Mucosa of descending colon (tissue), 3 donors: ENCODE measurements around the gene DIMT1. TPM values are rescaled to one million over a fixed set of nuclear protein-coding genes. Genes with fewer than 3 reads are reported as not detected.

Experiments
- total RNA-seq, 3 donors: library from RNA; stranded (reverse); fragmentation: NEBNext Ultra II Directional in 2 of 3; extraction: Animal tissue kit (Norgen Biotek cat#: 25700) in 2 of 3; gene quantifications; one replicate each; pipeline versions ENCODE4 v1.2.1 to v1.2.4, GENCODE V29; 2021 to 2023
- donor health status: DM: no; HTN: no; CAD: no; lungs with moderate emphysema.
- donor health status: DM: no; HTN: no; CAD: no.
- donor health status: DM: no; HTN: yes; CAD: no.

The DIMT1 gene
- total RNA-seq, 3 donors from 2014 or later, result 8.8 to 19.7 (median 14.6) TPM

Other genes with a start within 250 kb of the DIMT1 start
- gene KIF2A, start 97.7 kb downstream of the DIMT1 start, total RNA-seq, result 10 to 100 TPM; 34.2 to 43.3 (median 41.8) TPM
- gene IPO11, start 8.9 kb upstream of the DIMT1 start, total RNA-seq, result 10 to 100 TPM; 17.6 to 21.9 (median 18.5) TPM
- gene LRRC70, start 174.9 kb upstream of the DIMT1 start, total RNA-seq, result 1 to 10 TPM in 2 of 3 donors, under 1 TPM in 1; 0.75 to 2.8 (median 1.4) TPM